Heart right ventricle (tissue), 16 donors: ENCODE results near the gene TPMT. TPM values are rescaled to one million over a fixed set of nuclear protein-coding genes. Genes with fewer than 3 reads are reported as not detected.

Source experiments
- ATAC-seq, 8 donors: fragments of 200-7000 bp; cut with Tn5 transposase; one replicate each; pipeline ENCODE4 v1.9.1; 2020; ENCODE audit warnings: mild to moderate bottlenecking in 8 of 8, moderate library complexity in 8 of 8, moderate number of reproducible peaks in 1 of 8
- DNase-seq, 2 donors: peaks; one replicate each; pipeline ENCODE4 v3.0.0-alpha.2; 2020
- H3K27ac ChIP-seq, 10 donors: fragments of 200-600 bp; sonication (generic) in 2 of 10; one replicate each; pipeline versions ENCODE4 v1.5.0 to v1.8.0; 2020 to 2022; ENCODE audit warnings: mild to moderate bottlenecking in 3 of 10
- H3K27me3 ChIP-seq, 7 donors: fragments of 200-600 bp; one replicate each; pipeline ENCODE4 v1.8.0; 2021 to 2022; ENCODE audit warnings: mild to moderate bottlenecking in 2 of 7
- H3K36me3 ChIP-seq, 9 donors: fragments of 200-600 bp; sonication (generic) in 1 of 9; one replicate each; pipeline versions ENCODE4 v1.5.0 to v1.8.0; 2020 to 2022; ENCODE audit warnings: mild to moderate bottlenecking in 2 of 9
- H3K4me1 ChIP-seq, 9 donors: fragments of 200-600 bp; sonication (generic) in 1 of 9; one replicate each; pipeline versions ENCODE4 v1.5.0 to v1.8.0; 2020 to 2022; ENCODE audit warnings: mild to moderate bottlenecking in 4 of 9
- H3K4me3 ChIP-seq, 10 donors: fragments of 200-600 bp; sonication (generic) in 2 of 10; one replicate each; pipeline versions ENCODE4 v1.5.0 to v1.8.0; 2020 to 2022; ENCODE audit warnings: mild to moderate bottlenecking in 7 of 10, moderate library complexity in 2 of 10
- H3K9me3 ChIP-seq, 11 donors: fragments of 200-600 bp in 10 of 11; sonication (generic) in 2 of 11; one replicate each; pipeline versions ENCODE4 v1.5.0 to v1.8.0; 2013 to 2022; ENCODE audit warnings: mild to moderate bottlenecking in 2 of 11, control low read depth in 1 of 11, moderate library complexity in 1 of 11
- whole genome bisulfite sequencing, 2 donors: extraction: QIAGEN DNeasy Blood & Tissue Kit; methylation state at CpG; one replicate each; pipeline ENCODE4 v1.1.7; 2013; ENCODE audit warnings: inconsistent platforms in 1 of 2; 5-methylcytosine and 5-hydroxymethylcytosine counted together
- intact Hi-C, 10 donors: fragments of 100-400 bp; cut with DNase I; formaldehyde crosslinking; loops; one replicate each; pipeline versions ENCODE4 v1.11.1 to v1.14.2; 2022
- polyA plus RNA-seq, 2 donors: library from polyadenylated mRNA; stranded (reverse); fragments of 200-250 nt; gene quantifications; one replicate each; pipeline ENCODE4 v1.2.3, GENCODE V29; 2013
- total RNA-seq, 10 donors: library from RNA; stranded (reverse); fragmentation: NEBNext Ultra II Directional in 3 of 10; extraction: Animal tissue kit (Norgen Biotek cat#: 25700) in 3 of 10; gene quantifications; one replicate each; pipeline versions ENCODE4 v1.2.1 to v1.2.4, GENCODE V29; 2021 to 2023
- TF ChIP-seq, protein P1 (sequence below), 9 donors: fragments of 200-600 bp; sonication (generic) in 2 of 9; IDR thresholded peaks; one replicate each; pipeline versions ENCODE4 v1.5.0 to v1.8.0; 2021 to 2022; ENCODE audit warnings: antibody characterized with exemption in 9 of 9, mild to moderate bottlenecking in 5 of 9, moderate library complexity in 1 of 9
- donor health status: Arrhythmogenic right ventricular cardiomyopathy.
- donor health status: ischemic (EF 13 %, LVEDD 7.1; RV severe dilation, severe dysfunction).
- donor health status: healthy with polysubstance abuse.
- donor health status: DM: no; HTN: yes; CAD: no.
- donor health status: DM: no; HTN: no; CAD: no.
- donor health status: ischemic (EF 25% LVEDD 6.9; RV normal size, moderate dysfunction).
- donor health status: ischemic (EF 25% LVEDD 5.7; RV mildly dilated, moderate dysfunction).
- donor health status: healthy.
- donor health status: DM: yes; HTN: yes; CAD: no.
- donor health status: Ischemic cardiomyopathy.
- donor health status: ischemic (EF 35%, LVEDD 5.7; RV mildly dilated, moderate dysfunction).
- donor health status: nonischemic (EF 11% LVEDD 7.7; RV severe dilation, severe dysfunction).
- donor health status: DM: yes; HTN: yes; CAD: no.
- donor health status: PGD.
- donor health status: ischemic (EF 29% LVEDD 5.4; RV normal size, mild dysfunction).
- donor health status: nonischemic (EF 23%, LVEDD 6.1; RV moderate dilation, normal function).

TPMT gene
- total and polyA plus RNA-seq, 12 donors: 10.2 to 16.0 (median 13.0) TPM

- Histone ChIP-seq H3K27me3 (no peaks in the 10 kb centered on the region), H3K9me3 (no peaks in the 10 kb centered on the region), H3K36me3 (peaks cover 0 to 65% (median 8%) of the 10 kb centered on the region in 9 donors), H3K4me3 (no peak overlapping the region), H3K27ac (no peak overlapping the region), H3K4me1 (peaks cover 0 to 16% (median 5%) of the 10 kb centered on the region in 9 donors)
- ATAC-seq (peak in 3 of 8 donors; percentile 46 to 63 (median 48)), DNase-seq (no peak)
- WGBS, 2 donors: 90 to 94% methylated on average over 10 of the region's 10 CpGs
- TF ChIP-seq, protein P1, sequence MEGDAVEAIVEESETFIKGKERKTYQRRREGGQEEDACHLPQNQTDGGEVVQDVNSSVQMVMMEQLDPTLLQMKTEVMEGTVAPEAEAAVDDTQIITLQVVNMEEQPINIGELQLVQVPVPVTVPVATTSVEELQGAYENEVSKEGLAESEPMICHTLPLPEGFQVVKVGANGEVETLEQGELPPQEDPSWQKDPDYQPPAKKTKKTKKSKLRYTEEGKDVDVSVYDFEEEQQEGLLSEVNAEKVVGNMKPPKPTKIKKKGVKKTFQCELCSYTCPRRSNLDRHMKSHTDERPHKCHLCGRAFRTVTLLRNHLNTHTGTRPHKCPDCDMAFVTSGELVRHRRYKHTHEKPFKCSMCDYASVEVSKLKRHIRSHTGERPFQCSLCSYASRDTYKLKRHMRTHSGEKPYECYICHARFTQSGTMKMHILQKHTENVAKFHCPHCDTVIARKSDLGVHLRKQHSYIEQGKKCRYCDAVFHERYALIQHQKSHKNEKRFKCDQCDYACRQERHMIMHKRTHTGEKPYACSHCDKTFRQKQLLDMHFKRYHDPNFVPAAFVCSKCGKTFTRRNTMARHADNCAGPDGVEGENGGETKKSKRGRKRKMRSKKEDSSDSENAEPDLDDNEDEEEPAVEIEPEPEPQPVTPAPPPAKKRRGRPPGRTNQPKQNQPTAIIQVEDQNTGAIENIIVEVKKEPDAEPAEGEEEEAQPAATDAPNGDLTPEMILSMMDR (IDR thresholded peaks at IDR 0.05): no peak
- intact Hi-C loops: loop anchor here in 1 of 10 donors (10.0 kb wide), 1 partner anchor 317 kb away; no protein-coding TSS in a partner anchor
These were observed 32.8 kb upstream of the TPMT start for GRCh38 chr6:18187701-18188100.

GRCh38 chr6:18186540-18187250 is 31.8 kb upstream of the TPMT start:
- Histone ChIP-seq H3K27me3 (no peaks in the 10 kb centered on the region), H3K4me3 (no peak overlapping the region), H3K27ac (peak overlapping the region in 1 of 10 donors; percentile 41), H3K9me3 (no peaks in the 10 kb centered on the region), H3K4me1 (peaks cover 0 to 16% (median 5%) of the 10 kb centered on the region in 9 donors), H3K36me3 (peaks cover 0 to 55% (median 7%) of the 10 kb centered on the region in 9 donors)
- no peak for DNase-seq
- TF ChIP-seq, protein P1 (IDR thresholded peaks at IDR 0.05): no peak
- intact Hi-C loops: loop anchor here in 1 of 10 donors (10.0 kb wide), 1 partner anchor 318 kb away; no protein-coding TSS in a partner anchor
- 95 to 96% methylated on average over 4 of the region's 4 CpGs for WGBS, 2 donors
- ATAC-seq: no peak

- Histone ChIP-seq H3K27ac (peak overlapping the region in 1 of 10 donors; percentile 41), H3K27me3 (no peaks in the 10 kb centered on the region), H3K9me3 (no peaks in the 10 kb centered on the region), H3K4me3 (no peak overlapping the region), H3K4me1 (peaks cover 0 to 19% (median 5%) of the 10 kb centered on the region in 9 donors), H3K36me3 (peaks cover 0 to 54% (median 4%) of the 10 kb centered on the region in 9 donors)
- WGBS, 2 donors: 43 to 57% methylated on average over 2 of the region's 2 CpGs
- intact Hi-C loops: loop anchor here in 1 of 10 donors (10.0 kb wide), 1 partner anchor 319 kb away; no protein-coding TSS in a partner anchor
- TF ChIP-seq, protein P1 (IDR thresholded peaks at IDR 0.05): no peak
- ATAC-seq (peak in 5 of 8 donors; percentile 24 to 84 (median 60)), DNase-seq (no peak)
These were observed 31.2 kb upstream of the TPMT start for GRCh38 chr6:18186033-18186432.

DNA sequence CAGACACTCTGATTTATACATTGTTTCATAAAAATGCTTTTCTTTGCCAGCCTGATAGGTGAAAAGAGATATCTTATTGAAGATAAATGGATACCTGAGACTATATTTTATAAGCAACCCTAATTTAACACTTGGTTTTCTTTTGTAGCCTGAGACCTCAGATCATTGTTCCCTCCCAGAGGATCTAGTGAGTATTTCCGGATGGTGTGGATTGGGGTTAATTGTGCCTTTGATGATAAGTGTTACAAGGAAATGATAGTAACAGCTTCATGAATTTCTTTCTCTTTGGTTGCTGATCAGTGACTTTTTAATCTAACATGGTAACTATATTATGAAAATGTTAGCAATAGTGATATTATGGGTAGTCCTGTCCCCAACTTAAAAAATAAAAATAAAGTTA is 30.7 kb upstream of the TPMT start:
- Histone ChIP-seq H3K9me3 (no peaks in the 10 kb centered on the region), H3K36me3 (peaks cover 0 to 55% (median 4%) of the 10 kb centered on the region in 9 donors), H3K4me1 (peaks cover 0 to 21% (median 5%) of the 10 kb centered on the region in 9 donors), H3K4me3 (no peak overlapping the region), H3K27ac (peak overlapping the region in 1 of 10 donors; percentile 41), H3K27me3 (no peaks in the 10 kb centered on the region)
- ATAC-seq (no peak), DNase-seq (no peak)
- intact Hi-C loops: loop anchor here in 1 of 10 donors (10.0 kb wide), 1 partner anchor 319 kb away; no protein-coding TSS in a partner anchor
- 64 to 82% methylated on average over 1 of the region's 1 CpG for WGBS, 2 donors
- TF ChIP-seq, protein P1 (IDR thresholded peaks at IDR 0.05): no peak
